HCT116 (cell line): ENCODE measurements around the gene MST1R. TPM values are rescaled to one million over a fixed set of nuclear protein-coding genes. Genes with fewer than 3 reads are reported as not detected.

Experiments
- ATAC-seq: fragments of 200-7000 bp; cut with Tn5 transposase; 2 replicates; pipeline ENCODE4 v1.9.1; 2020; ENCODE audit warnings: mild to moderate bottlenecking, moderate library complexity
- BruUV-seq: library from RNA; stranded (reverse); fragments of 400-500 nt; replicated peaks from 2 replicates; lab custom pipeline; 2021; lab: Mats Ljungman, UMichigan
- CTCF ChIA-PET: fragments of 300-600 bp; sonication (Branson Sonifier 250); formaldehyde crosslinking; loops from one replicate; lab custom pipeline; 2021; ENCODE audit warnings: antibody characterized with exemption; lab: Charles Lee
- POLR2A ChIA-PET: fragments of 300-600, 350-600 bp; sonication (Branson Sonifier 250); formaldehyde crosslinking; loops from one replicate; lab custom pipeline; 2021; ENCODE audit warnings: antibody characterized with exemption; lab: Charles Lee
- RAD21 ChIA-PET, 2 experiments: fragments of 300-600 bp; sonication (Branson Sonifier 250); formaldehyde crosslinking; loops; one replicate each; lab custom pipeline; 2023; ENCODE audit warnings: low total read pairs in 2 of 2; ENCODE audit not compliant: uncharacterized antibody in 2 of 2, unreplicated experiment in 2 of 2, low non-redundant PET in 1 of 2; lab: Charles Lee
- DNase-seq: peaks from one replicate; pipeline ENCODE4 v3.0.0-alpha.2; 2010; ENCODE audit warnings: low read depth, low spot score
- H2AFZ ChIP-seq: fragments of 200-600 bp; shearing (Covaris generic), sonication (generic); 2 replicates; pipeline ENCODE4 v1.6.1; 2017; ENCODE audit warnings: low read depth, mixed run types, mixed read lengths, antibody characterized with exemption, low read length; ENCODE audit not compliant: poor library complexity, severe bottlenecking
- H3K27ac ChIP-seq: 2 replicates; pipeline ENCODE4 v1.5.1; 2012; ENCODE audit warnings: low read depth, low read length
- H3K27me3 ChIP-seq: fragments of 200-600 bp; sonication (generic); 2 replicates; pipeline ENCODE4 v1.6.1; 2016; ENCODE audit warnings: mixed run types, low read length, mixed read lengths; ENCODE audit not compliant: insufficient read depth
- H3K36me3 ChIP-seq, 2 experiments: fragments of 200-500 bp in 1 of 2; fragments of 200-600 bp in 1 of 2; sonication (Bioruptor generic) in 1 of 2; sonication (generic) in 1 of 2; 2 replicates each; pipeline versions ENCODE4 v1.5.1 to v1.6.1; 2014 to 2016; ENCODE audit warnings: low read length in 2 of 2, inconsistent platforms in 1 of 2, mixed read lengths in 1 of 2, mixed run types in 1 of 2; ENCODE audit not compliant: insufficient read depth in 2 of 2, control insufficient read depth in 1 of 2
- H3K4me1 ChIP-seq, 2 experiments: fragments of 200-600 bp in 1 of 2; sonication (generic) in 1 of 2; 2 replicates each; pipeline versions ENCODE4 v1.5.1 to v1.6.1; 2012 to 2017; ENCODE audit warnings: low read length in 2 of 2, inconsistent platforms in 1 of 2, mild to moderate bottlenecking in 1 of 2, mixed read lengths in 1 of 2, mixed run types in 1 of 2, moderate library complexity in 1 of 2; ENCODE audit not compliant: insufficient read depth in 2 of 2, control insufficient read depth in 1 of 2
- H3K4me2 ChIP-seq: fragments of 200-600 bp; sonication (generic); 2 replicates; pipeline ENCODE4 v1.6.1; 2017; ENCODE audit warnings: mixed run types, low read length, mixed read lengths
- H3K4me3 ChIP-seq, 2 experiments: fragments of 200-600 bp in 1 of 2; sonication (generic) in 1 of 2; replicated peaks in 1 of 2; 2 replicates each; pipeline ENCODE4 v1.5.1; 2011 to 2016; ENCODE audit warnings: low read length in 2 of 2, control low read depth in 1 of 2, low read depth in 1 of 2, mild to moderate bottlenecking in 1 of 2, mixed read lengths in 1 of 2, mixed run types in 1 of 2
- H3K79me2 ChIP-seq: fragments of 200-600 bp; sonication (generic); 2 replicates; pipeline ENCODE4 v1.6.1; 2017; ENCODE audit warnings: mild to moderate bottlenecking, mixed run types, low read length, moderate library complexity, mixed read lengths; ENCODE audit not compliant: insufficient read depth
- H3K9ac ChIP-seq: fragments of 200-600 bp; sonication (generic); 2 replicates; pipeline ENCODE4 v1.6.1; 2016; ENCODE audit warnings: low read length, mixed read lengths
- H3K9me2 ChIP-seq: fragments of 200-600 bp; sonication (generic), shearing (Covaris generic); 2 replicates; pipeline ENCODE4 v1.6.1; 2017; ENCODE audit warnings: mixed run types, mild to moderate bottlenecking, moderate library complexity; ENCODE audit not compliant: insufficient read depth
- H3K9me3 ChIP-seq, 2 experiments: fragments of 200-500 bp in 1 of 2; fragments of 200-600 bp in 1 of 2; sonication (Bioruptor generic) in 1 of 2; sonication (generic) in 1 of 2; 2 replicates each; pipeline ENCODE4 v1.6.1; 2014 to 2017; ENCODE audit warnings: low read length in 2 of 2, mixed read lengths in 2 of 2, inconsistent platforms in 1 of 2, low read depth in 1 of 2, mild to moderate bottlenecking in 1 of 2, mixed run types in 1 of 2, moderate library complexity in 1 of 2; ENCODE audit not compliant: control insufficient read depth in 1 of 2, insufficient read depth in 1 of 2
- H4K20me1 ChIP-seq: fragments of 200-600 bp; sonication (generic), shearing (Covaris generic); 2 replicates; pipeline ENCODE4 v1.6.1; 2017; ENCODE audit warnings: mixed run types, mild to moderate bottlenecking, moderate library complexity; ENCODE audit not compliant: insufficient read depth
- CEBPB ChIP-seq: IDR thresholded peaks from 2 replicates; pipeline ENCODE4 v1.6.1; 2012; ENCODE audit warnings: low read depth
- CTCF ChIP-seq, 3 experiments: fragments of 200-600 bp in 1 of 3; sonication (generic) in 1 of 3; IDR thresholded peaks in 2 of 3; conservative IDR thresholded peaks in 1 of 3; 2 replicates each; pipeline ENCODE4 v1.5.1; 2012 to 2017; ENCODE audit warnings: low read depth in 2 of 3, low read length in 2 of 3, antibody characterized with exemption in 1 of 3, borderline replicate concordance in 1 of 3, control low read depth in 1 of 3, mild to moderate bottlenecking in 1 of 3, mixed read lengths in 1 of 3, mixed run types in 1 of 3, moderate library complexity in 1 of 3; ENCODE audit not compliant: insufficient read depth in 1 of 3
- EGR1 ChIP-seq: IDR thresholded peaks from 2 replicates; pipeline ENCODE4 v1.6.1; 2012; ENCODE audit warnings: low read depth
- ELF1 ChIP-seq: IDR thresholded peaks from 2 replicates; pipeline ENCODE4 v1.6.1; 2012; ENCODE audit warnings: low read depth, borderline replicate concordance
- EZH2 ChIP-seq: fragments of 200-600 bp; sonication (generic); IDR thresholded peaks from 2 replicates; pipeline ENCODE4 v1.6.1; 2017; ENCODE audit warnings: antibody characterized with exemption, mixed run types
- FOSL1 ChIP-seq: IDR thresholded peaks from 2 replicates; pipeline ENCODE4 v1.6.1; 2012; ENCODE audit warnings: low read depth
- JUND ChIP-seq: IDR thresholded peaks from 2 replicates; pipeline ENCODE4 v1.6.1; 2012
- POLR2AphosphoS5 ChIP-seq: IDR thresholded peaks from 2 replicates; pipeline ENCODE4 v1.6.1; 2011; ENCODE audit warnings: mild to moderate bottlenecking, low read depth, low read length, moderate library complexity
- REST ChIP-seq: IDR thresholded peaks from 2 replicates; pipeline ENCODE4 v1.6.1; 2012; ENCODE audit warnings: low read depth
- SP1 ChIP-seq: IDR thresholded peaks from 2 replicates; pipeline ENCODE4 v1.6.1; 2012; ENCODE audit warnings: low read depth
- SRF ChIP-seq: IDR thresholded peaks from 2 replicates; pipeline ENCODE4 v1.6.1; 2012; ENCODE audit warnings: low read depth
- YY1 ChIP-seq: IDR thresholded peaks from 2 replicates; pipeline ENCODE4 v1.6.1; 2011; ENCODE audit warnings: low read length, low read depth, moderate library complexity, mild to moderate bottlenecking; ENCODE audit not compliant: insufficient replicate concordance; ENCODE audit errors: extremely low read depth
- ZBTB33 ChIP-seq: IDR thresholded peaks from 2 replicates; pipeline ENCODE4 v1.6.1; 2011; ENCODE audit warnings: mild to moderate bottlenecking, low read length, moderate library complexity; ENCODE audit not compliant: insufficient replicate concordance; ENCODE audit errors: extremely low read depth
- intact Hi-C: fragments of 100-400 bp; cut with micrococcal nuclease; formaldehyde crosslinking; loops from 2 replicates; pipeline ENCODE4 v1.10.0; 2022
- total RNA-seq: library from RNA; stranded (reverse); gene quantifications from one replicate; pipeline ENCODE4 v1.2.1, GENCODE V29; 2021; ENCODE audit not compliant: unreplicated experiment

MST1R gene
- total RNA-seq, 1 experiment from 2014 or later, result 113 TPM

- CTCF ChIA-PET, result interaction anchor here (1.4 kb wide), 1 partner anchor 17 kb away, joined by 4 read pairs; the partner anchor contains the start of gene MON1A
- RAD21 ChIA-PET, result no interaction called here
- Histone ChIP-seq H3K9ac (no peak overlapping the region), H3K4me2 (no peak overlapping the region), H3K36me3 (0 out of 4 replicates have a peak, but pooled peaks cover 0 to 6% of the 10 kb centered on the region in 2 experiments), H4K20me1 (no peaks in the 10 kb centered on the region), H3K27me3 (no peaks in the 10 kb centered on the region), H3K9me3 (no peaks in the 10 kb centered on the region), H3K27ac (no peak overlapping the region), H3K79me2 (no peaks in the 10 kb centered on the region), H3K9me2 (no peaks in the 10 kb centered on the region), H2AFZ (no peak overlapping the region), H3K4me1 (no peaks in the 10 kb centered on the region), H3K4me3 (no peak overlapping the region)
- ATAC-seq (0 out of 2 replicates have a peak, but pooled peaks have one; percentile 40), DNase-seq (no peak)
- intact Hi-C loops, result no loop called here
- no TSS peak for BruUV-seq
- POLR2A ChIA-PET, result interaction anchor here (1.1 kb wide), 1 partner anchor 16 kb away, joined by 3 read pairs; the partner anchor contains the start of gene MON1A
- TF ChIP-seq REST (no peak), SP1 (no peak), SRF (no peak), CTCF (IDR thresholded peaks at IDR 0.05 in 2 of 3, conservative IDR thresholded peaks at IDR 0.05 in 1 of 3; ENCODE audit: borderline replicate concordance in 1 of 3, insufficient read depth in 1 of 3, low read depth in 2 of 3, low read length in 2 of 3) (no peak), YY1 (no peak), CEBPB (no peak), JUND (no peak), EZH2 (no peak), POLR2AphosphoS5 (no peak), EGR1 (no peak), FOSL1 (no peak), ELF1 (no peak), ZBTB33 (no peak)
Observed at GRCh38 chr3:49912881-49913281, 9.2 kb upstream of the MST1R start.
